ENCODE results near the gene KIF2C. TPM values are rescaled to one million over a fixed set of nuclear protein-coding genes. Genes with fewer than 3 reads are reported as not detected.
"Not testable (repeated sequence)": the region's sequence is repeated elsewhere in the genome, so short reads cannot be mapped to it uniquely, and the experiment has no call there.

KIF2C gene
- total RNA-seq, 4 donors from 2014 or later, result 0.46 to 0.55 TPM; not detected in 2

GRCh38 chr1:44792736-44793502 is 53.3 kb downstream of the KIF2C start:
- H3K27me3 ChIP-seq, result no peaks in the 10 kb centered on the region
- no peak overlapping the region for H3K4me3 ChIP-seq
- in situ Hi-C loops (cut with MboI; ENCODE audit: low sequenced_read_pairs in 4 of 4) (loop anchor here in 1 of 4 donors (25.0 kb wide), 2 partner anchors 194 to 719 kb away; partner anchors contain the start of genes CCDC163, EIF2B3, MMACHC and PRDX1), intact Hi-C loops (cut with DNase I; ENCODE audit: low total_unique reads) (no loop called here)
- no peaks in the 10 kb centered on the region for H3K9me3 ChIP-seq
- ATAC-seq (no peak), DNase-seq (no peak)
- no peaks in the 10 kb centered on the region for H3K36me3 ChIP-seq
- H3K4me1 ChIP-seq, result peaks cover 0 to 3% of the 10 kb centered on the region in 2 donors
- H3K27ac ChIP-seq, result no peak overlapping the region
- TF ChIP-seq CTCF (IDR thresholded peaks at IDR 0.05 in 4 of 5, conservative IDR thresholded peaks at IDR 0.05 in 1 of 5) (no peak), POLR2A (IDR thresholded peaks at IDR 0.05) (no peak)

- Histone ChIP-seq H3K27ac (peak overlapping the region in 1 of 4 donors; percentile 99), H3K4me1 (peaks cover 16 to 21% of the 10 kb centered on the region in 2 donors)
- intact Hi-C loops (cut with DNase I; ENCODE audit: low total_unique reads); H3K9me3 ChIP-seq; H3K4me3 ChIP-seq; H3K27me3 ChIP-seq; ATAC-seq; H3K36me3 ChIP-seq: not testable (repeated sequence)
- in situ Hi-C loops (cut with MboI; ENCODE audit: low sequenced_read_pairs in 4 of 4), result loop anchor here in 1 of 4 donors (25.0 kb wide), 2 partner anchors 189 to 714 kb away; partner anchors contain the start of genes CCDC163, EIF2B3, MMACHC and PRDX1
- peak in 1 of 2 donors; percentile 9 for DNase-seq
These were observed 58.2 kb downstream of the KIF2C start for GRCh38 chr1:44797886-44798285.

GRCh38 chr1:44798481-44799365 is 59.1 kb downstream of the KIF2C start:
- intact Hi-C loops (cut with DNase I; ENCODE audit: low total_unique reads) (no loop called here), in situ Hi-C loops (cut with MboI; ENCODE audit: low sequenced_read_pairs in 4 of 4) (loop anchor here in 1 of 4 donors (25.0 kb wide), 2 partner anchors 189 to 714 kb away; partner anchors contain the start of genes CCDC163, EIF2B3, MMACHC and PRDX1)
- Histone ChIP-seq H3K27ac (peak overlapping the region; percentile 91 to 99 (median 95)), H3K4me3 (no peak overlapping the region), H3K36me3 (no peaks in the 10 kb centered on the region), H3K27me3 (no peaks in the 10 kb centered on the region), H3K9me3 (no peaks in the 10 kb centered on the region), H3K4me1 (peaks cover 16 to 30% of the 10 kb centered on the region in 2 donors)
- ATAC-seq, result no peak
- DNase-seq, result no peak
- TF ChIP-seq POLR2A (IDR thresholded peaks at IDR 0.05) (no peak), CTCF (IDR thresholded peaks at IDR 0.05 in 4 of 5, conservative IDR thresholded peaks at IDR 0.05 in 1 of 5) (no peak)

GRCh38 chr1:44799770-44800584 is 60.3 kb downstream of the KIF2C start, which contains the start of gene PLK3:
Gene PLK3 (plus strand): TSS chr1:44800377. CDS start chr1:44800464, 87 bp downstream.
- intact Hi-C loops (cut with DNase I; ENCODE audit: low total_unique reads) (loop anchor here (2.0 kb wide), 1 partner anchor 19 kb away; no protein-coding TSS in a partner anchor), in situ Hi-C loops (cut with MboI; ENCODE audit: low sequenced_read_pairs in 4 of 4) (loop anchor here in 1 of 4 donors (25.0 kb wide), 2 partner anchors 187 to 712 kb away; partner anchors contain the start of genes CCDC163, EIF2B3, MMACHC and PRDX1)
- peak; percentile 94 for ATAC-seq
- H3K27ac ChIP-seq, result peak within 1 kb of the TSS; percentile 91 to 99 (median 95)
- DNase-seq, result peak; percentile 97
- no peaks in the 10 kb centered on the region for H3K27me3 ChIP-seq
- H3K9me3 ChIP-seq, result no peaks in the 10 kb centered on the region
- TF ChIP-seq CTCF (IDR thresholded peaks at IDR 0.05 in 4 of 5, conservative IDR thresholded peaks at IDR 0.05 in 1 of 5) (peak; percentile 87 to 96 (median 94)), POLR2A (IDR thresholded peaks at IDR 0.05) (peak; percentile 95 to 98)
- H3K4me3 ChIP-seq, result peak within 1 kb of the TSS; percentile 71 to 81 (median 76)
- H3K4me1 ChIP-seq, result peaks cover 16 to 32% of the 10 kb centered on the region in 2 donors
- H3K36me3 ChIP-seq, result peaks cover 0 to 10% of the 10 kb centered on the region in 2 donors

All from gastrocnemius medialis (tissue), 4 donors.